ENCODE measurements around the gene PHKB.

PHKB gene

DNA sequence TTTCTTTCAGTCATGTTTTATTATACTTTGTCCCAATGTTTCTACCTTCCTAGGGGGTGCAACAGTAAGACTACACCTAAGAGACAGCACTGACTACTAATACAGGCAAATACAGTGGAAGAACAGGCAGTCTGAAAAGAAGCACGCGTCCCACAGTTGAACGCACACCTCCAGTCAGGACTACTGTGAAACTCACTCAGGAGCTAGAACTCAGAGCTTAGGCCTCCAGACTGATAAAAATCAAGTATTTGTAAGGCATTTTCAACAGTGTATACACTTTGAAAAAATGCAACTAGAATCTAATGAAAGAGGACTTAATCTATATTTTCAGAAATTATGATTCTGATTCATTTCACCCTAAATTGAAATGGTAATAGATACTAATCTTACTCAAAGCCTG lies 14.7 kb upstream of the PHKB start:
- POLR2A ChIA-PET: no interaction called here
- CTCF ChIA-PET: interaction anchor here (1.0 to 1.8 kb wide), 3 partner anchors 8 to 11 kb away, joined by 3 to 5 read pairs (median 5); no protein-coding TSS in a partner anchor

DNA sequence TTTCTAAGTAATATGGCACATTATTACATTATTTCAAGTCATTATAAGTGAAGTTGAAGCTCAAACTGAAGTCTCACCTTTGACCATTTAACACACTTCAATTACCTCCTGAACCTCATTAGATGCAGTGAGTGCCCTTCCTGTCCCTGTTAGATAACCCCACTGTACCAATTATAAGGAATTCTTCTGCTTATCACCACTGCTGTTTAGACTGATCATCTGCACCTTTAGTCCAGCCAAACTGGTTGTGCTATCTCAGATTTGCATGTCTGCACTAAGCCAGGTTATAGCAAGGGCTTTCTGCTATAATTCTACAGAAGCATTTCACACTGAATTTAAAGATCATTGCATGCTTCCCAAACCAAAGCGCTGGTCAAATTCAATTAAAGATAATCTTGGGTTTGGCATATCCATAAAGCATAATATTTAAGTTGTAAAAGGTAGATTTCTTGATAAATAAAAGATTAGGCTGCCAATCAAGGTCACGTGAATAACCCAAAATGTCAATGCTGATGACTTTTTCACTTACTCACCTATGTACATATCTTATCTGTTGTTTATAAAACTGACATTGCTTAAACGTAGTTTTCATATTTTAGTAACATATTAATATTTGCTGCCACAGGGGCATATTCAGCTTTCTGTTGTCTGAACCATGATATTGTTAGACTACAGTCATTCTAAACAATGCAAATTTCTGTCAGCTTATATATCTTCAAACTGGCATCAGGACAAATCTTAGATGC lies 12.1 kb upstream of the PHKB start:
- DNase-seq (ENCODE audit: extremely low spot score): no peak

More for the DNA sequence above, 14.7 kb upstream of the PHKB start:
- no peak for DNase-seq (ENCODE audit: extremely low spot score)
- no peak for TF ChIP-seq CTCF (IDR thresholded peaks at IDR 0.05; ENCODE audit: control extremely low read depth, extremely low read depth, low read depth, missing control alignments)

DNA sequence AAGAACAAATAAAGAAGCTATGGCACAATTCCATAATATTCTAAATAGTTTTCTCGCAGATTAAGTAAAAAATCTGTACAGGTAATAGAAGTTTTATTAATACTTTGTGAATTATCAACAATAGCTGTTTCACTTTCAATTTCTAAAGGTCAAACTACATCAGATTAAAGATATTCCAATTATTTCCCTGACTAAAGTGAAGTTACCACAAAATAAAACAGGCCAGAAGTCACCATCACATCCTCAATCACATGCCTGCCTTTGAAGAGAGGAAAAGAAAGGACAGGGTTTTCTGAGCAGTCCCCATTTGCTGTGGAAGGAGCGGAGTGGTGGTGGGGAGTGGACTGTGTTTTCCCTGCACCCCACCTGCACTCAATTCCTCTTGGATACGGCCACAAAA lies 11.3 kb upstream of the PHKB start:
- CTCF ChIA-PET: interaction anchor here (1.3 to 1.8 kb wide), 3 partner anchors 11 to 34 kb away, joined by 3 to 6 read pairs (median 4); partner anchors contain the start of genes ITFG1 and PHKB

More for the DNA sequence above, 12.1 kb upstream of the PHKB start:
- ChIA-PET POLR2A (no interaction called here), CTCF (interaction anchor here (1.3 to 1.6 kb wide), 2 partner anchors 13 to 35 kb away, joined by 3 to 4 read pairs; partner anchors contain the start of genes ITFG1 and PHKB)
- TF ChIP-seq CTCF (IDR thresholded peaks at IDR 0.05; ENCODE audit: control extremely low read depth, extremely low read depth, low read depth, missing control alignments): no peak

DNA sequence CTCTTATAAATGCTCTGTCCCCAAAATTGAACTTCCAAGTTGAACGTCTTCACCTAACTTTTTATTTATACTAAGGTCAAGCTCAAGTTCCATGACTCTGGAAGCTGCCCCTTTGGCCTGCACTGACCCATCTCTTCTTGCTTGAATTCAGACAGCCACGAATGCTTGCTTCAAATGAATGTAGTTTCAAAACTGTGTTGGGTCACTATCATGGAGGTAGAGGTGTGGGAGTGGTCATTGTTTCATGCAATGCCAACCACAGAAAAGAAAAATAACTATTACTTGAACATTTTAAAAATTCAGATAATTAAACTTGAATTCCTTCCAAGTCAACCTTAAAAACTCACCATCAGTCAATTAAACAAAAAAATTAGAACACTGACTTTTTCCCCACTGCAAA lies 2.8 kb upstream of the PHKB start:
- ChIA-PET POLR2A (no interaction called here), CTCF (no interaction called here)
- TF ChIP-seq CTCF (IDR thresholded peaks at IDR 0.05; ENCODE audit: control extremely low read depth, extremely low read depth, low read depth, missing control alignments): no peak
- no peak for DNase-seq (ENCODE audit: extremely low spot score)

More for the DNA sequence above, 11.3 kb upstream of the PHKB start:
- TF ChIP-seq CTCF (IDR thresholded peaks at IDR 0.05; ENCODE audit: control extremely low read depth, extremely low read depth, low read depth, missing control alignments): no peak
- POLR2A ChIA-PET: no interaction called here
- DNase-seq (ENCODE audit: extremely low spot score): no peak

- no peak for DNase-seq (ENCODE audit: extremely low spot score)
- TF ChIP-seq CTCF (IDR thresholded peaks at IDR 0.05; ENCODE audit: control extremely low read depth, extremely low read depth, low read depth, missing control alignments): no peak
- POLR2A ChIA-PET: no interaction called here
- CTCF ChIA-PET: interaction anchor here (1.6 to 2.7 kb wide), 3 partner anchors 9 to 315 kb away, joined by 6 to 7 read pairs (median 6); partner anchors contain the start of gene NETO2
Measured at GRCh38 chr16:47459603-47460002, 1.5 kb upstream of the PHKB start.

DNA sequence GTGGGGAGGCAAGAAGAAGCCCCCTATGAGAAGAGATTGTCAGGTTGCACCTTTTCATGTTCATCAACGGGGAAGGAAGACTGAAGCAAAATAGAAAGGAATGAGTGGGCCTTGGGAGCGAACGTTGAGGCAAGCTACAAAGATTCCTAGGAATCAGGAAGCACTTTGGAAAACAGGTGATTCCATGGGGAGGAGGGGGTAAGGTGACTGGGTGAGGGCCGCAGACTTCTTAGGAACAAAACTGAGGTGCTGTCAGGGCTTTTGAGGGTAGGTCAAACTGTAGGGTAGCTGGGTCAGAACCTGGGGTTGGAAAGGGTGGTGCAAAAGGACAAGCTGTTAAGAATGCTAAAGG lies 796 bp upstream of the PHKB start:
- POLR2A ChIA-PET: interaction anchor here (1.4 kb wide), 1 partner anchor 9 kb away, joined by 5 read pairs; no protein-coding TSS in a partner anchor
- DNase-seq (ENCODE audit: extremely low spot score): no peak
- CTCF ChIA-PET: interaction anchor here (1.2 to 2.7 kb wide), 7 partner anchors 9 to 705 kb away, joined by 3 to 7 read pairs (median 6); partner anchors contain the start of gene NETO2
- no peak for TF ChIP-seq CTCF (IDR thresholded peaks at IDR 0.05; ENCODE audit: control extremely low read depth, extremely low read depth, low read depth, missing control alignments)

Data from GM10248 (cell line).